ENCODE results near the gene PPFIA2.

PPFIA2 gene

DNA sequence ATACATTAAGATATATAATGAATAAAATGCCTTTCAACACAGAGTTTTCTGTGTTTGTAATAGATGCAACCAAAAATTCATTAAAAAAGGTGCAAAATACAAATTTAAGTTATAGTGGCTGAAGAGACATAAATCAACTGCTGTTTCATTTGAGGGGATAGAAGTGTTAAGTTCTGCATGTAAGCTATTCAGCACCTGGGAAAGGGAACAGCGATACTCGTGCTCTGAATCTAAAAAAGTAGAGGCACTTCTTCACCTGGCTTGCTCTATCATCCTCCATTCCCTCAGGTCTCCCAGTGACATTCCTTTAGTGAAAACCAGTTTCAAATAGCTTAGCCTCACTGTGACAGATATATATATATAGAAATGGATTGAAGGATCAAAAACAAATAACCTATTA is 458.7 kb downstream of the PPFIA2 start:
- ATAC-seq = no peak
- TF ChIP-seq, protein P1, sequence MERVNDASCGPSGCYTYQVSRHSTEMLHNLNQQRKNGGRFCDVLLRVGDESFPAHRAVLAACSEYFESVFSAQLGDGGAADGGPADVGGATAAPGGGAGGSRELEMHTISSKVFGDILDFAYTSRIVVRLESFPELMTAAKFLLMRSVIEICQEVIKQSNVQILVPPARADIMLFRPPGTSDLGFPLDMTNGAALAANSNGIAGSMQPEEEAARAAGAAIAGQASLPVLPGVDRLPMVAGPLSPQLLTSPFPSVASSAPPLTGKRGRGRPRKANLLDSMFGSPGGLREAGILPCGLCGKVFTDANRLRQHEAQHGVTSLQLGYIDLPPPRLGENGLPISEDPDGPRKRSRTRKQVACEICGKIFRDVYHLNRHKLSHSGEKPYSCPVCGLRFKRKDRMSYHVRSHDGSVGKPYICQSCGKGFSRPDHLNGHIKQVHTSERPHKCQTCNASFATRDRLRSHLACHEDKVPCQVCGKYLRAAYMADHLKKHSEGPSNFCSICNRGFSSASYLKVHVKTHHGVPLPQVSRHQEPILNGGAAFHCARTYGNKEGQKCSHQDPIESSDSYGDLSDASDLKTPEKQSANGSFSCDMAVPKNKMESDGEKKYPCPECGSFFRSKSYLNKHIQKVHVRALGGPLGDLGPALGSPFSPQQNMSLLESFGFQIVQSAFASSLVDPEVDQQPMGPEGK (CRISPR knock-in tag; IDR thresholded peaks at IDR 0.05; ENCODE audit: borderline replicate concordance) = no peak
- TF ChIP-seq SNAI2 (CRISPR knock-in tag; IDR thresholded peaks at IDR 0.05) (no peak), TOX (CRISPR knock-in tag; IDR thresholded peaks at IDR 0.05; ENCODE audit: borderline replicate concordance) (no peak), ZC3H10 (CRISPR knock-in tag; IDR thresholded peaks at IDR 0.05) (no peak), RARB (CRISPR knock-in tag; IDR thresholded peaks at IDR 0.05) (no peak), ZFP30 (CRISPR knock-in tag; IDR thresholded peaks at IDR 0.05) (no peak), ESRRG (CRISPR knock-in tag; IDR thresholded peaks at IDR 0.05) (no peak), ZNF565 (CRISPR knock-in tag; conservative IDR thresholded peaks at IDR 0.05; ENCODE audit: low read depth) (no peak), PPARA (CRISPR knock-in tag; IDR thresholded peaks at IDR 0.05; ENCODE audit: borderline replicate concordance) (no peak), TCF4 (CRISPR knock-in tag; IDR thresholded peaks at IDR 0.05; ENCODE audit: borderline replicate concordance) (no peak), GLIS3 (CRISPR knock-in tag; IDR thresholded peaks at IDR 0.05) (no peak)
- TF ChIP-seq, protein P2, sequence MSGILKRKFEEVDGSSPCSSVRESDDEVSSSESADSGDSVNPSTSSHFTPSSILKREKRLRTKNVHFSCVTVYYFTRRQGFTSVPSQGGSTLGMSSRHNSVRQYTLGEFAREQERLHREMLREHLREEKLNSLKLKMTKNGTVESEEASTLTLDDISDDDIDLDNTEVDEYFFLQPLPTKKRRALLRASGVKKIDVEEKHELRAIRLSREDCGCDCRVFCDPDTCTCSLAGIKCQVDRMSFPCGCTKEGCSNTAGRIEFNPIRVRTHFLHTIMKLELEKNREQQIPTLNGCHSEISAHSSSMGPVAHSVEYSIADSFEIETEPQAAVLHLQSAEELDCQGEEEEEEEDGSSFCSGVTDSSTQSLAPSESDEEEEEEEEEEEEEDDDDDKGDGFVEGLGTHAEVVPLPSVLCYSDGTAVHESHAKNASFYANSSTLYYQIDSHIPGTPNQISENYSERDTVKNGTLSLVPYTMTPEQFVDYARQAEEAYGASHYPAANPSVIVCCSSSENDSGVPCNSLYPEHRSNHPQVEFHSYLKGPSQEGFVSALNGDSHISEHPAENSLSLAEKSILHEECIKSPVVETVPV (CRISPR knock-in tag; IDR thresholded peaks at IDR 0.05) = no peak
- TF ChIP-seq, protein P3, sequence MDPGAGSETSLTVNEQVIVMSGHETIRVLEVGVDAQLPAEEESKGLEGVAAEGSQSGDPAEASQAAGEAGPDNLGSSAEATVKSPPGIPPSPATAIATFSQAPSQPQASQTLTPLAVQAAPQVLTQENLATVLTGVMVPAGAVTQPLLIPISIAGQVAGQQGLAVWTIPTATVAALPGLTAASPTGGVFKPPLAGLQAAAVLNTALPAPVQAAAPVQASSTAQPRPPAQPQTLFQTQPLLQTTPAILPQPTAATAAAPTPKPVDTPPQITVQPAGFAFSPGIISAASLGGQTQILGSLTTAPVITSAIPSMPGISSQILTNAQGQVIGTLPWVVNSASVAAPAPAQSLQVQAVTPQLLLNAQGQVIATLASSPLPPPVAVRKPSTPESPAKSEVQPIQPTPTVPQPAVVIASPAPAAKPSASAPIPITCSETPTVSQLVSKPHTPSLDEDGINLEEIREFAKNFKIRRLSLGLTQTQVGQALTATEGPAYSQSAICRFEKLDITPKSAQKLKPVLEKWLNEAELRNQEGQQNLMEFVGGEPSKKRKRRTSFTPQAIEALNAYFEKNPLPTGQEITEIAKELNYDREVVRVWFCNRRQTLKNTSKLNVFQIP (CRISPR knock-in tag; IDR thresholded peaks at IDR 0.05; ENCODE audit: borderline replicate concordance, low read depth) = no peak

DNA sequence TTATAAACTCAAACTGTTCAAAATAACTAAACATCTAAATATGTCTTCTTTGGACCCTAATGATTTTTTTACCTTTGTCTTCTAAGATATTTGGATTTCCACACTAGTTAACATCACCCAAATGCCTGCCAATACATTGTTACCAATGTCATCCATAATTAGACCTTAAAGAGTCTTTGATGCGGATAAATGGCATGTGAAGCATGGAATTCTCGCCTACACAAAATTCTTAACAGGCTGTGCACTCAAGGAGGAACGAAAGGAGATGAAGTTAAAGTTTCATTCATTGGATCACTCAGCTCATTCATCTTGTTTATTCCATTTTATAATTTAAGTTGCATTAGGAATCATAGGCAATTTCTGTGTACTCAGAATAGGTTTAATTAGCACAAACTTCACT is 461.5 kb downstream of the PPFIA2 start:
- no peak for TF ChIP-seq CSDC2 (CRISPR knock-in tag; IDR thresholded peaks at IDR 0.05)
- no peak for TF ChIP-seq ZFP3 (CRISPR knock-in tag; IDR thresholded peaks at IDR 0.05)
- TF ChIP-seq, protein P4, sequence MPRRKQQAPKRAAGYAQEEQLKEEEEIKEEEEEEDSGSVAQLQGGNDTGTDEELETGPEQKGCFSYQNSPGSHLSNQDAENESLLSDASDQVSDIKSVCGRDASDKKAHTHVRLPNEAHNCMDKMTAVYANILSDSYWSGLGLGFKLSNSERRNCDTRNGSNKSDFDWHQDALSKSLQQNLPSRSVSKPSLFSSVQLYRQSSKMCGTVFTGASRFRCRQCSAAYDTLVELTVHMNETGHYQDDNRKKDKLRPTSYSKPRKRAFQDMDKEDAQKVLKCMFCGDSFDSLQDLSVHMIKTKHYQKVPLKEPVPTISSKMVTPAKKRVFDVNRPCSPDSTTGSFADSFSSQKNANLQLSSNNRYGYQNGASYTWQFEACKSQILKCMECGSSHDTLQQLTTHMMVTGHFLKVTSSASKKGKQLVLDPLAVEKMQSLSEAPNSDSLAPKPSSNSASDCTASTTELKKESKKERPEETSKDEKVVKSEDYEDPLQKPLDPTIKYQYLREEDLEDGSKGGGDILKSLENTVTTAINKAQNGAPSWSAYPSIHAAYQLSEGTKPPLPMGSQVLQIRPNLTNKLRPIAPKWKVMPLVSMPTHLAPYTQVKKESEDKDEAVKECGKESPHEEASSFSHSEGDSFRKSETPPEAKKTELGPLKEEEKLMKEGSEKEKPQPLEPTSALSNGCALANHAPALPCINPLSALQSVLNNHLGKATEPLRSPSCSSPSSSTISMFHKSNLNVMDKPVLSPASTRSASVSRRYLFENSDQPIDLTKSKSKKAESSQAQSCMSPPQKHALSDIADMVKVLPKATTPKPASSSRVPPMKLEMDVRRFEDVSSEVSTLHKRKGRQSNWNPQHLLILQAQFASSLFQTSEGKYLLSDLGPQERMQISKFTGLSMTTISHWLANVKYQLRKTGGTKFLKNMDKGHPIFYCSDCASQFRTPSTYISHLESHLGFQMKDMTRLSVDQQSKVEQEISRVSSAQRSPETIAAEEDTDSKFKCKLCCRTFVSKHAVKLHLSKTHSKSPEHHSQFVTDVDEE (CRISPR knock-in tag; IDR thresholded peaks at IDR 0.05) = no peak
- no peak for ATAC-seq

DNA sequence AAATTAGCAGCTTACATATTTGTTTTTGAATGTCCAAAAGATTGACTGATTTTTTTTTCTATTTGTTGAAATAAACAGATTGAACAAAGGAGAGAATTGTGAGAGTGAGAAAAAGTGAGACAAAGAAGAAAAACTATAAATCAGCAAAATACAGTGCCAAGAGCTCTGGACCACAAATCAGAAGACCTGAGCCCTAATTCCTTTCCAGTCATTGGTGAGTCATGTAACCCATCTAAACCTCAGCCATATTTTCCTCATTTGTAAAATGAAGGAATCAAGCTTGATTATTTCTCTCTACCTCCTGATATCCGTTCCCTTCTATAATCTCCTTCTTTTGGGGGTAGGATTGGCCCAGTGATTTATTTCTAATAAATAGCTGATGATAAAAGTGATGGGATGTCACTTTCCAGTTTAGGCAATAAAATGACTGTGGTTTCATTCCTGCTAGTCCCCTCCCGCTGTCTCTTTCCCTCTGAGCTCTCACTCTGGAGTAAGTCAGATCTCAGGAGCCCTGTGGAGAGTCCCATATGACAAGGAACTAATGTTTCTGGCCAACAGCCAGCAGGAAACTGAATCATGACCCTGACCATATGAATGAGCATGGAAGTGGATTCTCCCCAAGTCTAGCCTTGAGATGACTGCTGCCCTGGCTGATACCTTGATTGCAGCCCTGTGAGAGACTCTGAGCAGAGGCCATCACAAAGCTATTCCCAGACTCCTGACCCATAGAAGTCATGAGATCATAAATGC is 462.4 kb downstream of the PPFIA2 start:
- TF ChIP-seq ZNF565 (CRISPR knock-in tag; conservative IDR thresholded peaks at IDR 0.05; ENCODE audit: low read depth) (no peak), SNAI2 (CRISPR knock-in tag; IDR thresholded peaks at IDR 0.05) (no peak), ZFP3 (CRISPR knock-in tag; IDR thresholded peaks at IDR 0.05) (no peak), GLIS3 (CRISPR knock-in tag; IDR thresholded peaks at IDR 0.05) (no peak), TCF4 (CRISPR knock-in tag; IDR thresholded peaks at IDR 0.05; ENCODE audit: borderline replicate concordance) (no peak), ISL1 (CRISPR knock-in tag; IDR thresholded peaks at IDR 0.05) (no peak), BACH2 (CRISPR knock-in tag; IDR thresholded peaks at IDR 0.05; ENCODE audit: borderline replicate concordance) (no peak), TOX (CRISPR knock-in tag; IDR thresholded peaks at IDR 0.05; ENCODE audit: borderline replicate concordance) (no peak), CSDC2 (CRISPR knock-in tag; IDR thresholded peaks at IDR 0.05) (no peak), PPARA (CRISPR knock-in tag; IDR thresholded peaks at IDR 0.05; ENCODE audit: borderline replicate concordance) (no peak), RARB (CRISPR knock-in tag; IDR thresholded peaks at IDR 0.05) (no peak), ARNTL (CRISPR knock-in tag; IDR thresholded peaks at IDR 0.05; ENCODE audit: borderline replicate concordance, low read depth) (no peak)
- TF ChIP-seq, protein P3 (CRISPR knock-in tag; IDR thresholded peaks at IDR 0.05; ENCODE audit: borderline replicate concordance, low read depth) = no peak
- TF ChIP-seq, protein P5, sequence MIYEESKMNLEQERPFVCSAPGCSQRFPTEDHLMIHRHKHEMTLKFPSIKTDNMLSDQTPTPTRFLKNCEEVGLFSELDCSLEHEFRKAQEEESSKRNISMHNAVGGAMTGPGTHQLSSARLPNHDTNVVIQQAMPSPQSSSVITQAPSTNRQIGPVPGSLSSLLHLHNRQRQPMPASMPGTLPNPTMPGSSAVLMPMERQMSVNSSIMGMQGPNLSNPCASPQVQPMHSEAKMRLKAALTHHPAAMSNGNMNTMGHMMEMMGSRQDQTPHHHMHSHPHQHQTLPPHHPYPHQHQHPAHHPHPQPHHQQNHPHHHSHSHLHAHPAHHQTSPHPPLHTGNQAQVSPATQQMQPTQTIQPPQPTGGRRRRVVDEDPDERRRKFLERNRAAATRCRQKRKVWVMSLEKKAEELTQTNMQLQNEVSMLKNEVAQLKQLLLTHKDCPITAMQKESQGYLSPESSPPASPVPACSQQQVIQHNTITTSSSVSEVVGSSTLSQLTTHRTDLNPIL (CRISPR knock-in tag; IDR thresholded peaks at IDR 0.05; ENCODE audit: low read depth) = no peak
- TF ChIP-seq, protein P1 (CRISPR knock-in tag; IDR thresholded peaks at IDR 0.05; ENCODE audit: borderline replicate concordance) = no peak
- peak; percentile 27; the same call in 1 of the 3 replicates for ATAC-seq
